Endothelial cell of umbilical vein (primary cell): Measurements from ENCODE around the gene DYNLL2.

Experiments used
- CTCF ChIP-seq, 2 donors: IDR thresholded peaks; 1 replicate in 1 of 2; 2 replicates in 1 of 2; pipeline ENCODE4 v1.5.1; 2011; ENCODE audit warnings: low read length in 2 of 2, mild to moderate bottlenecking in 2 of 2, moderate library complexity in 2 of 2, control low read depth in 1 of 2, inconsistent platforms in 1 of 2, low read depth in 1 of 2; ENCODE audit not compliant: insufficient read depth in 1 of 2; ENCODE audit errors: extremely low read depth in 1 of 2
- POLR2A ChIP-seq: IDR thresholded peaks from 2 replicates; pipeline ENCODE4 v1.6.1; 2012; ENCODE audit warnings: low read depth, mild to moderate bottlenecking, control low read depth, low read length
- POLR2AphosphoS5 ChIP-seq: IDR thresholded peaks from 2 replicates; pipeline ENCODE4 v1.6.1; 2012; ENCODE audit warnings: low read depth, mild to moderate bottlenecking, control low read depth, low read length, moderate library complexity; ENCODE audit not compliant: insufficient read depth

- TF ChIP-seq CTCF (IDR thresholded peaks at IDR 0.05; ENCODE audit: extremely low read depth in 1 of 2, insufficient read depth in 1 of 2, low read depth in 1 of 2, low read length in 2 of 2) (no peak), POLR2A (no peak), POLR2AphosphoS5 (no peak)
Measured at GRCh38 chr17:58121925-58122324, 38.7 kb downstream of the DYNLL2 start.
